ENCODE results near the gene DDX41.

The DDX41 gene

GRCh38 chr5:177467436-177467835 lies 49.3 kb downstream of the DDX41 start:
- no peak for DNase-seq

GRCh38 chr5:177466861-177467260 lies 49.9 kb downstream of the DDX41 start:
- no peak for DNase-seq

GRCh38 chr5:177465044-177465443 lies 51.7 kb downstream of the DDX41 start:
- DNase-seq = no peak

GRCh38 chr5:177462021-177462670 lies 54.6 kb downstream of the DDX41 start:
- no peak for DNase-seq
